ENCODE data around the gene NOP9.
"Not testable (repeated sequence)": the region's sequence is repeated elsewhere in the genome, so short reads cannot be mapped to it uniquely, and the experiment has no call there.

Gene NOP9

DNA sequence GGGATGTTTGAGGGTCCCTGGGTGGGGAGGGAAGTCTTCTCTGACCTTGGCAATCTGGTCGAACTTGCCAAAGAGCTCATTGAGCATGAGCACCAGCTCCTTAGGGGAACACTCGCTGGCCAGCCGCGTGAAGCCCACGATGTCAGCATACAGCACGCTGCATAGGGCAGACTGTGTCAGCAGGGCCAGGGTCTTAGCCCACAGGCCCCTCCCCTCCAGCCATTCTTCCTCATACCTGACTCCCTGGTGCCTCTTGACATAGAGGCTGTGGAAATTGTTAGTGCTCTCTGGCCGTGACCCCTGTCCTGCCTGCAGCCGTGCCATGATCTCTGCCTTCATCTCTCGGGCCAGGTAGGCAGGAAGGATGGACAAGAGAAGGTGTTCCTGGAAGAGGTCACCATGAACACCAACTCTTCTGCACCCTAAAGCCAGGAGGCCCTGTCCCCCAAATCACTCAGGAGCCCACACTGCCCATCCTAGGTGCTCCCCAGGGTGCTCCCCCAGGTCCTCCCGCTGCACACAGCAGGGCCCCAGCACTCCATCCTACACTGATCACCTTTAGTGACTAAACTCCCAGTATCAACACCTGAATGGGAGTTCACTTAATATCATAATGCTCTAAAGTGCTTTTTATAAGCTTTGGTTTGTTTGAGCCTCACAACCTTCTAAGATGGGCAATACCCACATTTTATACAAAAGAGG, 31.5 kb downstream of the NOP9 start:
- no peak for DNase-seq

DNA sequence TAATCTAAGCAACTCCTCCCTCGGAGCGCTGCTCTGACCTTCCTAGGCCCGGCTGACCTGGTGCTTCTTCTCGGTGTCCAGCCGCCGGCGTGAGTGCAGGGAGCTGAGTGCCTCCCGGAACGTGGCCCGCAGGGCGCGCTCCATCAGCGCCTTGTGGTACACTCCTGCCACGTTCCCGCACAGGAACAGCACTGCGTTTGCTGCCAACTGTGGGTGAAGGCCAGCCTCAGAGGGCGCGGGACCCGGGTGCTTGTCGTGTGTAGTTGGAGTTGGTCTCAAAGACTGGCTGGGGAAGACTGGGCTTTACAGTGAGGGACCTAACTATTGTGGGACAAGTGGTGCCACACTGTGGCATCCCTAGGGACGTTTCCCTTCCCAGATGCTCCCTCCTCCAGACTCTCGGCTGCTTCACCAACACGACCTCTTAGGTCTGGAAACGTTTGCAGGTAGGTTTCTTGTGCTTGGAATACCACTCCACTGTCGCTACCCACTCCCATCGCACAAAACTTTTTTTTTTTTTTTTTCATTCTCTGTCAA, 32.1 kb downstream of the NOP9 start:
- peak in 1 of 2 experiments; percentile 49 for DNase-seq

DNA sequence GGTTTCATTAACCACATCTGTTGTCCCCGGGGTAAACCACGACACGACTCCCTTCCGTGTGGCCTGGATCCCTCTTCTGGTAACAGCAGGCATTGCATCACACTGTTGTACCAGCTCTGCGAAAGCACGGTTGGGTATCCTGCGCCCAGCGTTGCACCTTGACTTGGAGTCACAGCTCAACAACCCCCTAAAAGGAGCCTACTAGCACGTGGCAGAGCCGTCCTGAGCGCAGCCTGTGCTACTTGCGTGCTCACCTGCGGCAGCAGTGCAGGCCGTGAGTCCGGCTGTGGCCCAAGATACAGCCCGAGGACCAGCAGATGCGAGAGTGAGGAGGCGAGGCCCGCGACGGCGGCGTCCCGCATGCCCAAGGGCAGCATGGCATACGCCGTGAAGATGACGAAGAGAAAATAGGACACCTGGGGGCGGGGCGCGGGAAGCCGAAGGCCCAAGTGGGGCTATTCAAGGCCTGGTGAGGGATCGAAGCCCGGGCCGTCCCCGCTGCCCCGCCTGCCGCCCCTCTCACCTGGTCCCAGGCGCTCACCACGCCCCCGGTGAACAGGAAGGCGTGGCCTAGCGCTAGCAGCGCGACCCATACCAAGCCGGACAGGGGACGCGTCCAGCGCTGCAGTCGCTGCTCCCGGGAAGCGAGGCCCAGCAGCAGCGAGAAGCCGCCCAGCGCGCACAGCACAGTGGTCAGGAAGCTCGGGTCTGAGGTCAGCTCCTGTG, 32.8 kb downstream of the NOP9 start:
- peak; percentile 74 to 76 for DNase-seq

DNA sequence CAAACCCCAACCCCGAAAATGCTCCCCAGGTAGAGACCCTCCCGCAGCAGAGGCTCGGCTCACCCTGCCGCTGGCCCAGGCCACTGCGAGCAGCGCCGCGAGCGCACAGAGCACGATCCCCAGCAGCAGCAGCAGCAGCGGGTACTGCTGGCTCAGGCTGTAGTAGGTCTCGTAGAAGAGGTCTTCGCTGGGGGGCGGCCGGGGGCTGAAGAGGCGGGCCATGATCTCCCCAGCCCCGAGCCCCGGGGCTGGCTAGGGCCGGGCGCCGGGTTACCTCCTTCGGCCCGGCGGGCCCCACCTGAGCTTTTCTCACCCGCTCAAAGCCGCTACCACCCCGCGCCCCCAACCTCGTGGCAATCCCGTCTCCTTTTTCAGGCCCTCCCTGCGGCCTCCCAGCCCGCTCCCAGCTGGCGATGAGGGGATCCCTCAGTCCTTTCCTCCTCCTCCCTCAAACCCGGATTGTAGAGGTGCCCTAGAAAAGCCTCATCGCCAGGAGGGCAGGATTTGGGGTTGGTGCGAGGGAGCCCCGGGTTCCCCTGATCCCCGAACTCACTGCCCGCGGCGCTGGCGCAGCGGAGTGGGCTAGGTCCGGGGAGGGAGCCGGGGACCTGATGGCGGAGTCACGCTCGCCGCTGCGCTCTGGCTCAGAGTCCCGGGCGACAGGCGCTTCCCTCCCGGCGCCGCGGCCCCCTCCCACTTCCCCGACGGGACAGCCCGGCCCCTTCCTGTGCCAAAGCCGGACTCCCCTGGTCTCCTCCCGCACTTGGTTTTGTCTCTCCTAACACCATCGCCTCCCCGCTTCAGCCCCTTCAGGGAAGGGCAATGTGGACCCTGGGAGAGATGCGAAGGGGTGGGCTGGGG, 35.0 kb downstream of the NOP9 start, which contains the start of gene ADCY4:
Gene ADCY4 (minus strand): TSS at position 641 of the 861 bp plus-strand sequence. CDS start 419 bp downstream, at position 222.
- DNase-seq, result no peak

DNA sequence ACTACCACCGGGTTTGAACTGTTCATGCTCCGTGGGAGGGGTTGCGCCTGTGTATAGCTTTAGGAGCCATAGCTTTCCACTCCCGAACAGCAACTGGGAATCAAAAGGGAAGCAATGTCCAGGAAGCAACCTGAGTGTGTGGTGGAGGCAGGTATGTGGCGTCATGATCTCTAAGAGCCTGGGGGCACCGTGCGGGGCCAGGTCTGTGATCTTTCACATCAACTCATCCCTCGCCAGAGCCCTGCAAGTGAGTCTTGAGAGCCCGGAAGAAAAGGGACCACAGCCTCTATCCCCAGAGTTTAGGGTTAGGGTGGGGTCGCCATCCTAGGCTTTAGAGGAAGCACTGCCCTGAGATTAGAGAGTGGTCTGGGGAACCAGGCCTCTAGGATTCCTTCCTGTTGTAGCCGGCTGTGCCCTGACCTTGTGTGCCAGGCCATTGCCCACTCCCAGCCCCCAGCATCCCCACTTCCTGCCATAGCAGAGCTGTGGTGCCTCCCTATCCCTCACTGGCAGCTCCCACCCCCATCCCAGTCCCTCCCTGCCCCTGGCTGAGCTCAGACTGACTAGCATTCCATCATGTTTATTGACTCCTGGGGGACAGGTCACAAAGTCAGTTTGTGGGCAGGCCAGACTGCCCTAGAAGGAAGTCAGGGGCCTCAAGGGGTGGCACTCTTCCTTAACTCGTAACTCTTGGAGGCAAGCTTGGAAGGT, 36.0 kb downstream of the NOP9 start:
- no peak for DNase-seq

DNA sequence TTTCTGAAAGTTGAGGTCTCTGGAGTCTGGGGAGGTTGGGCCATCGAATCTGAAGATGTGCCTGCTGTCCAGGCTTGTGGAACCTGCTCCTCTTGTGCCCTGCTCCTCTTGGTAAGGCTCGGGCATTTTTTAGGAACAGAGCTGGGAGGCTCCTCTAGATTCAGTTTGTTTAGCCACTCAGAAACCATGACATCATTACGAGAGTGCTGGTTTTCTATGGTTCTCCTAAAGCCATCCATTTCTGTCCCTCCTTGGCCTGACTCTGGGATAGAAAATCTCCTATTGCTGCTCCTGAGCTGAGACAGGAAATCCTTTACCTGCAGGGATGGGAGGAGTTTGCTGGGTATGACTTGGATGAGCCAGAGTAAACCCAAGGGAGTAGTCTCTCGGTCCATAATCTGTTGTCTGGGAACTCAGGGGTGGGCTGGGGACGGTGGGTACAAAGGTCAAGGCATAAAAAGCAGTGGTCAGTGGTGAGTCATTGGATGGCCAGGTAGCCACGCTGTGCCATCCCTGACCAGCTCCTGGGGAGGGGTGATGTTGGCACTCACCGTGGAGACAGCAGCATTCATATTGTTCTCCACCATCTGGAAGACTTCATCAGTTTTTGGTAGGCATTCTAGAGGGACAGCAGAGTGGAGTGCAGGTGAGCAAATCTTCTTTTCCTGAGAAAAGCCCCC, 37.6 kb downstream of the NOP9 start:
- DNase-seq, result no peak

DNA sequence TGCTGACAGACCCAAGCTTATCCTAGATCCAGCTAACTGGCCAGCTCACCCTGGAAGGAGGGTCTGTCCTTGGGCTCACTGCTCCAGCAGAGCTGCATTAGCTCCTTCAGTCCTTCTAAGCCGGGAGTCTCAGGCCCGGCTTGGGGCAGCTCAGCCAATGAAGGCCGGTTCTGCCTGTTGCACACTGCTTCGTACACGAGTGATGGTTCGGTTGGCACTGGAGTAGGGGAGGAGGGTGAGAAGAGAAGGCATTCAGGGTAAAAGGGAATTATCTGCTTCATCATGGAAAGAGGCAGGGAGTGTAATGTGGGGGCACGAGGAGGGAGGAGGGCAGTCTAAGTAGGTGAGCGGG, 38.1 kb downstream of the NOP9 start:
- no peak for DNase-seq

DNA sequence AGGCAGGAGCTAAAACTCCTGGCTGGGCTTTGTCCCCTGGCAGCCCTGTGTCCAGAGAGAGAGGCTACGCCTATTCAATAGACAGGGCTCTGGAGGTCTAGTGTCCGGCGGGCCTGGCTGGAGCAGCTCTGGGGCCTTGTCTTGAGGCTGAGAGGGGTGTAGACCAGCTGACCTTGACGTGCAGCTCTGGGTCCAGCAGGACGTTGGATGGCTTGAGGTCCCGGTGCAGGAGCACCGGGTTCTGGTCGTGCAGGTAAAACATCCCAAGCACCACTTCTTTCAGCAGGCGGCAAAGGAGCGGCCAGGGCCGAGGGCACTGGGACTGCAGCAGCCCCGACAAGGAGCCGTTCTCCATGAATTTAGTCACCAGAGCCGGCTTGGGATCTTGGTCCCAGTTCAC, 39.2 kb downstream of the NOP9 start:
- no peak for DNase-seq

DNA sequence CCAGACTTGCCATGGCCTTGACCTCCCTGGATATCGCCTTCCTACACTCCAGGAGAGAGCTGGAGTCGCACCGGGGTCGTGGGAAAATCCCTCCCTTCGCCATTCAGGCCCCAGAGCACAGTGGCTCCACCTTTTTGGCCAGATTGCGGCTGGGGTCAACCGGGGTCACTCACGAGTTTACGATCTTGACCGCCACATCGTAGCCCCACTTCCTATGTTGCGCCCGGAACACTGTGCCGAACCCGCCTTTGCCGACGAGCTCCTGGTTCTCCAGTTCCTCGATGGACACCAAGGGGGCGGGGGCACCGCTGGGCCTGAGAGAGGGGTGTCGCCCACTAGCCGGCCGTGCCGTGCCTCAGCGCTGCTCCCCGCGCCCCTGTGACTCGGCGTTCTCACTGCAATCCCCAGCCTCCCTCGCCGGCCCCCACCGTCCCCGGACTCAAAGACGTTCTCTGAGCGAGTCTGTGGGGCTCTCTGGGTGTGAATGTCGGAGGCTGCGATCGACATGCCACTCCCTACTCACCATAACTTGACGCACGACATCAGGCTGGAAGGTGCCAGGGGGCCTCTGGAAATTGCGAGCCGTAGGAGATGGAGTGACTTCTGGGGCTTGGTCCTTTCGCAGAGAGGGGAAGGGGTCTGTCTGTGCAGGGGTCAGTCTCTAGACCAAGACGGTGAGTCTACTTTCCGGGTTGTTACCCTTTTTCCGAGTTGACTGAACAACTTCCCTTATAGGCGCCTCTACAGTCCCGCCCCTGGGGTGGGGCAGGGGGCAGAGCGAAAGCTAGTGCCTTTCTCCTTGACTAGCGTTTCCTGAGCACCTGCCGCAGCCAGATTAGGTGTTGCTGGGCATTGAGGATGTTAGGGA, 39.9 kb downstream of the NOP9 start, which contains the start of gene RIPK3:
Gene RIPK3 (minus strand): TSS at position 708 of the 868 bp plus-strand sequence. CDS start 165 bp downstream, at position 543.
- no peak for DNase-seq

DNA sequence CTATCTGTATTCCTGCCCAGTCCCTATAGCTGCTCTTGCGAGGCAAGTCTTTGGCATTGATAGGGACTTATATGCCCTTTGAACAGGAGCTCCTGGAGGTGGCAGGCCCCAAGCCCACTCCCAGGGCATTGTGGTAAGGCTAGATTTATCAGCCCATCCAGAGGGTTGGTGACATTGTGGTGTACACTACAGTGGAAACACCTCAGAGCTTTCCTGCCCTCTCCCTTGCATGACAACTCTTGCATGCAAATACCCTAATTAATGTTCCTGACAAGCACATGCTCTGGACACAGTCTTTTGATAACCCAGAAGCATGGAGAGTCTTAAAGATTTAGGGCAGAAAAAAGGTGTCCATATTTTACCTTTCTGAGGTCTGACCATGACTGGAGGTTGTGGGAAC, 41.0 kb downstream of the NOP9 start:
- DNase-seq, result no peak

DNA sequence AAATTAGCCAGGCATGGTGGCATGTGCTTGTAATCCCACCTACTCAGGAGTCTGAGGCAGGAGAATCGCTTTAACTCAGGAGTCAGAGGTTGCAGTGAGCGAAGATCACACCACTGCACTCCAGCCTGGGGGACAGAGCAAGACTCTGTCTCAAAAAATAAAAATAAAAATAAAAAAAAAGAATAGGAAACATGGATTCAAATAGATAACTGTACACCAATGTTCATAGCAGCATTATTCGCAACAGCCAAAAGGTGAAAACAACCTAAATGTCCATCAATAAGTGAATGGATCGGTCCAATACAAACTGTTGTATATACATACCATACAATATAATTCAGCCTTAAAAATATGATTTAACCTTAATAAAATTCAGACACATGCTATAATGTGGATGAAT, 43.2 kb downstream of the NOP9 start:
- no peak for DNase-seq

DNA sequence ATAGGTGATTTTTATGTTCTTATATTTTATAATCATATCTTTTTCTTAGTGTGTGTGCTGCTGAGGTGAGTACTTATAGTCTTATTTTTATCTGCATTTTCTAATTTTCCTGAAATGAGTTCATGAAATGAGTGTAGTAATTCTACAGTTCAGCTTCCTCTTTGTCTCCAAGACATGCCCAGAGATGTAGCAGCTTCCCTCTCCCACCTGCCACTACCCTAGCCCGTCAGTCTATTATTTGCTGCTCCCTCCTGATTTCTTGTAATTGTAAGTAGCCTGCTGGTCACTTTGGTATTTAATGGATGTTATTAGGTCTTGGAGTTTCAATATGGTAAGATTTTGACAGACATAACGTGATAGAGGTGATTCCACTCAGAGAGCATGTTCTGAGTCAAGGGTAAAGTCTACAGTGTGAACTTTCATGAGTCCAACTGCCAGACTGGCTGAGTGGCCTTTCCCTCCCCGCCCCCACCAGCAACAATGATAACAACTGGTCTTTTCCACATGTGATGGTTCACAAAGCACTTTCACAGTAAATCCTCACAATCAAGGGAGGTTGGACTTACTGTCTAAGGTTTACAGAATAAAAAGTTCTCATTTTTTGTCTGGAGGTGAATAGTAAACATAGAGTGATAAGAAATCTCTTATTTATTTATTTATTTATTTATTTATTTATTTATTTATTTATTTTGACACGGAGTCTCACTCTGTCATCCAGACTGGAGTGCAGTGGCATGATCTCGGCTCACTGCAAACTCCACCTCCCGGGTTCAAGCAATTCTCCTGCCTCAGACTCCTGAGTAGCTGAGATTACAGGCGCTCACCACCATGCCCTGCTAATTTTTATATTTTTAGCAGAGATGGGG, 44.4 kb downstream of the NOP9 start:
- no peak for DNase-seq

DNA sequence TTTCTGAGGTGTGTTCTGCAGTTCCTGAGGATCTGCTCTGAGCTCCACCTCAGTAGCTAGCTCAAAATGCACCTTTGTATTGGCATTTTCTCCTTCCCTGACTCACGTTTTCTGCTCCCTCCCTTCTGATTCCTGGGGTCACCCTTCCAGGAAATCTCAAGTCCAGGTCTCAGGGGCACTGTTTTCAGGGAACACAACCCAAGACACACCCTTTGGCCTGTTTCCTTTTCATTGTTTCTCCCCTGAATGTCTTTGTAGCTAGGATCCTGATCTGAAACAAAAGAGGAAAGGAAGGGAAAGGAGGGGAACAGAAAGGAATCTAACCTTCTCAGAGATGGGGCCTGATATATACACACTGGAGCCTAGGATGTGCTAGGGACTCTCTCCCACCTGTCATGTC, 47.5 kb downstream of the NOP9 start:
- DNase-seq, result no peak

DNA sequence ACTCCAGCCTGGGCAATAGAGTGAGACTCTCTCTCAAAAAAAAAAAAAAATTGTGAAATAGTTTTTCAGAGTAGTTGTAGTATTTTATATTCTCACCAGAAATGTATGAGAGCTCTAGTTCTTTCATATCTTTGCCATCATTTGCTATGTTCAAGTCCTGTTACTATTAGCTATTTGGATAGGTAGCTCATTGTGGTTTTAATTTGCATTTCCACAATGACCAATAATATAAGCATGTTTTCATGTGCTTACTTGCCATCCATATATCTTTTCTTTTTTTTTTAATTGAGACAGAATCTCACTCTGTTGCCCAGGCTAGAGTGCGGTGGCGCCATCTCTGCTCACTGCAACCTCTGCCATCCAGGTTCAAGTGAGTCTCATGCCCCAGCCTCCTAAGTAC, 48.5 kb downstream of the NOP9 start:
- no peak for DNase-seq

DNA sequence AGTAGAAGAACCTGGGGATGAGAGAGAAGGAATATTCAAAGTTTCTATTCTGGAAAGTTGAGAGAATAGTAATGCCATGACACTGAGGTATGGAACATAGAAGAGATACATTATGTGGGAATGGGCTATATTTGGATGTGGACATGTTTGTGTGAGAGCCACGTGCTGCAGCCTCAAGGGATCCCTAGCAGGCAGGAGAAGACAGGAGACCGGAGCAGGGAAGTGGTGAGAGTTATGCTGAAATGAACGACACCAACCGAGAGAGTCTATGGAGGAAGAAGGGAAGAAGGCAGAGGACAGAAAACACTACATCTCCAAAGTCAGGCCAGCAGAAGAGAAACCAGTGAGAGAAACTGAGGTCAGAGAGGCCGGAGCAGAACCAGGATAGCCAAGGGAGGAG, 50.1 kb downstream of the NOP9 start:
- DNase-seq, result no peak

DNA sequence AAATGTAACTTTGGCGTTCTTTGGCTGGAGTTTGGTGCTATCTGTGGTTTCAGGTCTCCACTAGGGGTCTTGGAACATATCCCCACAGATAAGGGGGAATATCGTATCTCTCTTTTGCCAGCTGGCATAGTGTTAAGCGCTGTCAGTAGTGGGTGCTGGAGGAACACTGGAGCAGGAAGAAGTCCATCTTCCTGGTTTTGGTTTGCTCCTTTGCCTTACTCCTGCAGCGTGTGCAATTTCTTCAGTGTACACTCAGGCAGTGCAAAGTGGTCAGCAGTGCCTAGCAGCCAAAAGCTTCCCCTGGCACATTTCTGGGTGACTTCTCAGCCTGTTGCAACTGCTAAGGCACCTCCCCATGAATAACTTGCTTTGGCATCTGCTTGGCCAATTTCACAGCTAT, 51.9 kb downstream of the NOP9 start:
- DNase-seq, result no peak

DNA sequence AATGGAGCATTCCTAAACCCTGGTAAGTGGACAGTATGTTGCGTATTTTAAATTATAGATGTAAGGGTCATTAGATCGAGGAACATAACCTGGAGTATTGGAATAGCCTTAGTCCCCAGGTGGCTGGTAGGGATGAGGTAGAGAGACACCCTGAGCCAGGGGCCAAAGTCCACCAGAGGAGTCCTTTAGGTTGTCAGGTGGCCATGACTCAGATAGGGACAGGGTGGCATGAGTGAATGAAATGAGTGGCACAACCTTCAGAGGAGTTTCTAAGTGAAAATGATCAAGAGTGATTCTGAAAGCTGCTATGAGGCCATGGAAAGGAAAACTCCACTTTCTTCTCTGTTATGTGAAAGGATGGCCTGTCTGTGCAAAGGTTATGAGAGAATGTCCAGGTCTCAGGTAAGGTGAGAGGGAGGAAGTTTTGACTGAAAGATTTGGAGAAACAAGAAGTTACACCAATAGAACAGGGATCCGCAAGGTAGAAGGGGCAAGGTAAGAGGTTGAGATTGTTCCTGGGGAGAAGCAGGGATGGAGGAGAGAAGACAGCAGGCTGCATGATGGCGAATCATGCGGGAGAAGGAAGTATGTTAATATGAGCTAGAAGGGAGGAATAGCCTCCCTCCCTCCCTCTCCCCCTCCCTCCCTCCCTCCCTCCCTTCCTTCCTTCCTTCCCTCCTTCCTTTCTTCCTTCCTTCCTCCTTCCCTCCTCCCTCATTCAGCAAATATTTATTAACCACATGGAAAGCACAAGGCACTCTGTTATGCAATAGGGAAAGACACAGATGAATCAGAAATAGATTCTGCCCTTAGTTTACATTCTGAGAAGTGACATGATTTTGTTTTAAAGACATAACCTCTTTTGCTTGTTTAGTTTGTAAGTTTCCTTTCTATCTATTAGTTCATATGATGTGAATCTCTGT, 54.2 kb downstream of the NOP9 start:
- DNase-seq, result no peak

DNA sequence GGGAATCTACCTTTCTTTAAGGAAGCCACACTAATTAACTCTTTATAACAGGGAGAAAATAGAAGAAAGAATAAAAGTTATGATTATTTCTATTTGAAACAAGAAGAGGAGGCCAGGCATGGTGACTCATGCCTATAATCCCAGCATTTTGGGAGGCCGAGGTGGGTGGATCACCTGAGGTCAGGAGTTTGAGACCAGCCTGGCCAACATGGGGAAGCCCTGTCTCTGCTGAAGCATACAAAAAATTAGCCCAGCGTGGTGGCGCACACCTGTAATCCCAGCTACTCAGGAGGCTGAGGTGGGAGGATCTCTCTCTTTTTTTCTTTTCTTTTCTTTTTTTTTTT, 54.8 kb downstream of the NOP9 start:
- not testable (repeated sequence) for DNase-seq

DNA sequence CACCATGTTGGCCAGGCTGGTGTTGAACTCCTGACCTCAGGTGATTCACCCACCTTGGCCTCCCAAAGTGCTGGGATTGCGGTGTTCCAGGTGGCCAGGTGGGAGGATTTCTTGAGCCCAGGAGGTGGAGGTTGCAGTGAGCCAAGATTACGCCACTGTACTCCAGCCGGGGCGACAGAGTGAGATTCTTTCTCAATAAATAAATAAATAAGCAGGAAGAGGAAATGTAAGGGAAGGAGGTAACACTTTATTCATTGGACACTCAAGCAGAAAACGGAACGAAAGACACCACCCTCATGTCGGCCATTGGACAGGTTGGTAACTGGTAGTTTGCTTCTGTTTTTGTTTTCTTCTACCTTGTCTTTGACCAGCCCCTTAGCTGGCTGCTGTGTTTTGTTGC, 55.4 kb downstream of the NOP9 start:
- DNase-seq, result no peak

Data from SHP77 (cell line).